ENCODE data around the gene PPIA.

PPIA gene

GRCh38 chr7:44762300-44762699 is 34.2 kb upstream of the PPIA start:
- TF ChIP-seq CTCF (IDR thresholded peaks at IDR 0.05; ENCODE audit: unreplicated experiment in 3 of 3) = no peak
- peaks cover 9% of the 10 kb centered on the region for H3K4me1 Mint-ChIP-seq
- no peaks in the 10 kb centered on the region for H3K27me3 Mint-ChIP-seq (ENCODE audit: low read depth)
- H3K4me3 Mint-ChIP-seq = no peak overlapping the region
- no peaks in the 10 kb centered on the region for H3K9me3 Mint-ChIP-seq
- H3K36me3 Mint-ChIP-seq (ENCODE audit: low read depth) = peaks cover 28% of the 10 kb centered on the region
- H3K27ac Mint-ChIP-seq = no peak overlapping the region

GRCh38 chr7:44762726-44763522 is 33.6 kb upstream of the PPIA start:
- Mint-ChIP-seq H3K4me3 (no peak overlapping the region), H3K36me3 (ENCODE audit: low read depth) (peaks cover 34% of the 10 kb centered on the region), H3K9me3 (no peaks in the 10 kb centered on the region), H3K27me3 (ENCODE audit: low read depth) (no peaks in the 10 kb centered on the region), H3K27ac (no peak overlapping the region), H3K4me1 (peaks cover 13% of the 10 kb centered on the region)
- TF ChIP-seq CTCF (IDR thresholded peaks at IDR 0.05; ENCODE audit: unreplicated experiment in 3 of 3) = no peak

GRCh38 chr7:44764081-44764480 is 32.4 kb upstream of the PPIA start:
- Mint-ChIP-seq H3K27ac (peak overlapping the region in 1 of 3 experiments; percentile 59), H3K27me3 (ENCODE audit: low read depth) (no peaks in the 10 kb centered on the region), H3K36me3 (ENCODE audit: low read depth) (peaks cover 39% of the 10 kb centered on the region), H3K9me3 (no peaks in the 10 kb centered on the region), H3K4me3 (no peak overlapping the region), H3K4me1 (peaks cover 24% of the 10 kb centered on the region)
- TF ChIP-seq CTCF (IDR thresholded peaks at IDR 0.05; ENCODE audit: unreplicated experiment in 3 of 3) = no peak

GRCh38 chr7:44764665-44765578 is 31.6 kb upstream of the PPIA start:
- no peak for TF ChIP-seq CTCF (IDR thresholded peaks at IDR 0.05; ENCODE audit: unreplicated experiment in 3 of 3)
- H3K36me3 Mint-ChIP-seq (ENCODE audit: low read depth) = peaks cover 37% of the 10 kb centered on the region
- H3K27me3 Mint-ChIP-seq (ENCODE audit: low read depth) = peaks cover 4% of the 10 kb centered on the region
- no peaks in the 10 kb centered on the region for H3K9me3 Mint-ChIP-seq
- H3K4me3 Mint-ChIP-seq = no peak overlapping the region
- no peak overlapping the region for H3K27ac Mint-ChIP-seq
- H3K4me1 Mint-ChIP-seq = peaks cover 33% of the 10 kb centered on the region

GRCh38 chr7:44765579-44766415 is 30.7 kb upstream of the PPIA start:
- H3K4me1 Mint-ChIP-seq = peaks cover 37% of the 10 kb centered on the region
- peaks cover 4% of the 10 kb centered on the region for H3K27me3 Mint-ChIP-seq (ENCODE audit: low read depth)
- TF ChIP-seq CTCF (IDR thresholded peaks at IDR 0.05; ENCODE audit: unreplicated experiment in 3 of 3) = no peak
- no peaks in the 10 kb centered on the region for H3K9me3 Mint-ChIP-seq
- peaks cover 40% of the 10 kb centered on the region for H3K36me3 Mint-ChIP-seq (ENCODE audit: low read depth)
- no peak overlapping the region for H3K27ac Mint-ChIP-seq
- H3K4me3 Mint-ChIP-seq = no peak overlapping the region

Data from nephron (organoid).